ENCODE results near the gene PGA3.
"Not testable (repeated sequence)": the region's sequence is repeated elsewhere in the genome, so short reads cannot be mapped to it uniquely, and the experiment has no call there.

The PGA3 gene

GRCh38 chr11:61232548-61233145 lies 29.3 kb downstream of the PGA3 start:
- H3K9ac ChIP-seq (ENCODE audit: low read depth, low read length); H3K9me3 ChIP-seq (ENCODE audit: insufficient read depth, low read depth, low read length); H3K36me3 ChIP-seq (ENCODE audit: insufficient read depth, low read length); H3K27ac ChIP-seq (ENCODE audit: low read depth, low read length); H3K4me3 ChIP-seq (ENCODE audit: low read length); H3K27me3 ChIP-seq (ENCODE audit: insufficient read depth, low read length); H3K4me1 ChIP-seq (ENCODE audit: insufficient read depth, low read length): not testable (repeated sequence)
- no CpG with 5 or more reads among the region's 3 CpGs for WGBS

GRCh38 chr11:61237130-61237529 lies 33.8 kb downstream of the PGA3 start:
- no CpG with 5 or more reads among the region's 4 CpGs for WGBS
- not testable (repeated sequence) for H3K27me3 ChIP-seq (ENCODE audit: insufficient read depth, low read length); H3K4me1 ChIP-seq (ENCODE audit: insufficient read depth, low read length); H3K27ac ChIP-seq (ENCODE audit: low read depth, low read length); H3K36me3 ChIP-seq (ENCODE audit: insufficient read depth, low read length); H3K9me3 ChIP-seq (ENCODE audit: insufficient read depth, low read depth, low read length); H3K4me3 ChIP-seq (ENCODE audit: low read length); H3K9ac ChIP-seq (ENCODE audit: low read depth, low read length)

- H3K27me3 ChIP-seq (ENCODE audit: insufficient read depth, low read length); H3K4me1 ChIP-seq (ENCODE audit: insufficient read depth, low read length); H3K36me3 ChIP-seq (ENCODE audit: insufficient read depth, low read length); H3K4me3 ChIP-seq (ENCODE audit: low read length); H3K27ac ChIP-seq (ENCODE audit: low read depth, low read length); H3K9ac ChIP-seq (ENCODE audit: low read depth, low read length); H3K9me3 ChIP-seq (ENCODE audit: insufficient read depth, low read depth, low read length): not testable (repeated sequence)
- WGBS = 55% methylated on average over 4 of the region's 8 CpGs
Observed at GRCh38 chr11:61240288-61240687, 37.0 kb downstream of the PGA3 start.

GRCh38 chr11:61240875-61241274 lies 37.6 kb downstream of the PGA3 start, which contains the start of gene PGA5:
Gene PGA5, plus strand, starts transcription at chr11:61241175. Its CDS starts 52 bp downstream, at chr11:61241227.
- H3K4me3 ChIP-seq (ENCODE audit: low read length); H3K27me3 ChIP-seq (ENCODE audit: insufficient read depth, low read length); H3K9ac ChIP-seq (ENCODE audit: low read depth, low read length); H3K9me3 ChIP-seq (ENCODE audit: insufficient read depth, low read depth, low read length); H3K36me3 ChIP-seq (ENCODE audit: insufficient read depth, low read length); H3K27ac ChIP-seq (ENCODE audit: low read depth, low read length); H3K4me1 ChIP-seq (ENCODE audit: insufficient read depth, low read length): not testable (repeated sequence)
- WGBS = no CpG with 5 or more reads among the region's 8 CpGs

GRCh38 chr11:61241526-61241925 lies 38.2 kb downstream of the PGA3 start:
- no CpG with 5 or more reads among the region's 5 CpGs for WGBS

GRCh38 chr11:61245284-61245964 lies 42.1 kb downstream of the PGA3 start:
- H3K9ac ChIP-seq (ENCODE audit: low read depth, low read length); H3K36me3 ChIP-seq (ENCODE audit: insufficient read depth, low read length); H3K27me3 ChIP-seq (ENCODE audit: insufficient read depth, low read length); H3K4me3 ChIP-seq (ENCODE audit: low read length); H3K27ac ChIP-seq (ENCODE audit: low read depth, low read length); H3K4me1 ChIP-seq (ENCODE audit: insufficient read depth, low read length); H3K9me3 ChIP-seq (ENCODE audit: insufficient read depth, low read depth, low read length): not testable (repeated sequence)
- no CpG with 5 or more reads among the region's 10 CpGs for WGBS

More at GRCh38 chr11:61241526-61241925, 38.2 kb downstream of the PGA3 start:
- not testable (repeated sequence) for H3K4me3 ChIP-seq (ENCODE audit: low read length); H3K27me3 ChIP-seq (ENCODE audit: insufficient read depth, low read length); H3K4me1 ChIP-seq (ENCODE audit: insufficient read depth, low read length); H3K9ac ChIP-seq (ENCODE audit: low read depth, low read length); H3K27ac ChIP-seq (ENCODE audit: low read depth, low read length); H3K36me3 ChIP-seq (ENCODE audit: insufficient read depth, low read length); H3K9me3 ChIP-seq (ENCODE audit: insufficient read depth, low read depth, low read length)

GRCh38 chr11:61248071-61248470 lies 44.8 kb downstream of the PGA3 start:
- not testable (repeated sequence) for H3K27ac ChIP-seq (ENCODE audit: low read depth, low read length); H3K36me3 ChIP-seq (ENCODE audit: insufficient read depth, low read length); H3K9ac ChIP-seq (ENCODE audit: low read depth, low read length); H3K9me3 ChIP-seq (ENCODE audit: insufficient read depth, low read depth, low read length); H3K4me3 ChIP-seq (ENCODE audit: low read length); H3K4me1 ChIP-seq (ENCODE audit: insufficient read depth, low read length); H3K27me3 ChIP-seq (ENCODE audit: insufficient read depth, low read length)
- WGBS = 86% methylated on average over 9 of the region's 9 CpGs

GRCh38 chr11:61249201-61249600 lies 45.9 kb downstream of the PGA3 start:
- WGBS = 95% methylated on average over 8 of the region's 8 CpGs
- H3K4me3 ChIP-seq (ENCODE audit: low read length); H3K9me3 ChIP-seq (ENCODE audit: insufficient read depth, low read depth, low read length); H3K4me1 ChIP-seq (ENCODE audit: insufficient read depth, low read length); H3K9ac ChIP-seq (ENCODE audit: low read depth, low read length); H3K27ac ChIP-seq (ENCODE audit: low read depth, low read length); H3K27me3 ChIP-seq (ENCODE audit: insufficient read depth, low read length); H3K36me3 ChIP-seq (ENCODE audit: insufficient read depth, low read length): not testable (repeated sequence)

GRCh38 chr11:61250796-61251765 lies 47.8 kb downstream of the PGA3 start:
- not testable (repeated sequence) for H3K9me3 ChIP-seq (ENCODE audit: insufficient read depth, low read depth, low read length)
- WGBS = 92% methylated on average over 19 of the region's 20 CpGs

GRCh38 chr11:61252332-61252731 lies 49.0 kb downstream of the PGA3 start:
- H3K9me3 ChIP-seq (ENCODE audit: insufficient read depth, low read depth, low read length); H3K9ac ChIP-seq (ENCODE audit: low read depth, low read length); H3K27me3 ChIP-seq (ENCODE audit: insufficient read depth, low read length); H3K4me1 ChIP-seq (ENCODE audit: insufficient read depth, low read length); H3K4me3 ChIP-seq (ENCODE audit: low read length); H3K27ac ChIP-seq (ENCODE audit: low read depth, low read length); H3K36me3 ChIP-seq (ENCODE audit: insufficient read depth, low read length): not testable (repeated sequence)
- WGBS = 76% methylated on average over 1 of the region's 1 CpG

More at GRCh38 chr11:61250796-61251765, 47.8 kb downstream of the PGA3 start:
- not testable (repeated sequence) for H3K4me1 ChIP-seq (ENCODE audit: insufficient read depth, low read length); H3K9ac ChIP-seq (ENCODE audit: low read depth, low read length); H3K36me3 ChIP-seq (ENCODE audit: insufficient read depth, low read length); H3K27me3 ChIP-seq (ENCODE audit: insufficient read depth, low read length); H3K4me3 ChIP-seq (ENCODE audit: low read length); H3K27ac ChIP-seq (ENCODE audit: low read depth, low read length)

GRCh38 chr11:61254403-61255025 lies 51.2 kb downstream of the PGA3 start:
- peaks cover 8% of the 10 kb centered on the region; the same call in 1 of the 2 replicates for H3K36me3 ChIP-seq (ENCODE audit: insufficient read depth, low read length)
- no peaks in the 10 kb centered on the region for H3K4me1 ChIP-seq (ENCODE audit: insufficient read depth, low read length)
- no peaks in the 10 kb centered on the region for H3K27me3 ChIP-seq (ENCODE audit: insufficient read depth, low read length)
- no peak overlapping the region for H3K9ac ChIP-seq (ENCODE audit: low read depth, low read length)
- no peaks in the 10 kb centered on the region for H3K9me3 ChIP-seq (ENCODE audit: insufficient read depth, low read depth, low read length)
- no peak overlapping the region for H3K4me3 ChIP-seq (ENCODE audit: low read length)
- no peak overlapping the region for H3K27ac ChIP-seq (ENCODE audit: low read depth, low read length)
- 71% methylated on average over 12 of the region's 12 CpGs for WGBS
